NCI-H2227 (cell line): ENCODE results near the gene DNAJB9.

ENCODE experiments used
- DNase-seq: peaks from one replicate; lab custom pipeline; 2025; ENCODE audit not compliant: unreplicated experiment; lab: John Stamatoyannopoulos, UW

The DNAJB9 gene

DNA sequence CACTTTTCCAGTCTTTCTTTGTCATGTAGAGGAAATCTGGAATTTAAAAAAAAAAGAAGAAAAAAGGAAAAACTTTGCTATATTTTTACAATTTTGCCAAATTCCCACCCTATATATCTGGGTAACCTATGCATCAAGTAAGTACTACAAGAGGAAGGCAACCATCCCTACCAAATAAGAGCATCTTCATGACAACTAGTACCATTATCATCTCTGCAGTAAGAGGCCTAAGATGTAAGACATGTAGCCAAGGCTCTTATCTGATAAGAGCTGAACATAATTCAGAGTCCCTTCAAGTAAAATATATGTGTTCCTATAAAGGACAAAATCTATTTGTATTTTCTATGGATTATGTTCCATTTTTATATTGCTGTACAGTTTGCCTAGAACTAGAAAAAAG, 3.7 kb upstream of the DNAJB9 start:
- no peak for DNase-seq

- no peak for DNase-seq
Observed at GRCh38 chr7:108568801-108569380, 783 bp upstream of the DNAJB9 start.

GRCh38 chr7:108570146-108570755, 577 bp downstream of the DNAJB9 start:
- peak; percentile 49 for DNase-seq

GRCh38 chr7:108572480-108572879, 2.8 kb downstream of the DNAJB9 start:
- DNase-seq: no peak

- DNase-seq: no peak
Observed at GRCh38 chr7:108575156-108575555, 5.5 kb downstream of the DNAJB9 start.

DNA sequence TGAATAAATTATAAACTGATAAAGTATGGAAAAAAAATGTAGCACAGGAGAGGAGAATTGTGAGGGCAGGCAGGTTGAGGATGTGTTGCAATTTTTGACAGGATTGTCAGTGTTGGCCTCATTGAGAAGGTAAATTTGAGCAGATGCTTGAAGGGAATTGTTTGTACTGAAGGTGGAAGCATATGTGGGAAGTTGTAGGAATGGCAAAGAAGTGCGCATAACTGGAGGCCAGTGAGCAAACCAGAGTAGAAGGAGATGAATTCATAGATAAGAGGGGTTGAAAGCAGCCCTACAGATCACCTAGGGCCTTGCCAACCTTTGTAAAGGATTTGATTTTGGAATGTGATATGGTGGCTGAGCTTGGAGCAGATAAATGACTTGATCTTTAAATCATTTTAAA, 6.4 kb downstream of the DNAJB9 start:
- DNase-seq: no peak

DNA sequence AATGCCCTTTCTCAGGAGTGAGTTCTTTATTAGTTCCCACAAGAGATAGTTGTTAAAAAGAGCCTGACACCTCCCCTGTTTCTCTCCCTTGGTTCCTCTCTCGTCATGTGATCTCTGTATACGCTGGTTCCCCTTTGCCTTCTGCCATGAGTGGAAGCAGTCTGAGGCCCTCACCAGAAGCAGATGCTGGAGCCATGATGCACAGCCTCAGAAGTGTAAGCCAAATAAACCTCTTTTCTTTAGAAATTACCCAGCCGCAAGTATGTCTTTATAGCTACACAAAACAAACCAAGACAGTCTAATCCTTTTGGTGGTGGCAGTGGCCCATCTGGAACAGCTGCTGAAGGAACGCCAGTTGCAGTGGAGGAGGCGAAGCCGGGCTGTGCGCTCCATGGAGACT, 9.3 kb downstream of the DNAJB9 start:
- no peak for DNase-seq

DNA sequence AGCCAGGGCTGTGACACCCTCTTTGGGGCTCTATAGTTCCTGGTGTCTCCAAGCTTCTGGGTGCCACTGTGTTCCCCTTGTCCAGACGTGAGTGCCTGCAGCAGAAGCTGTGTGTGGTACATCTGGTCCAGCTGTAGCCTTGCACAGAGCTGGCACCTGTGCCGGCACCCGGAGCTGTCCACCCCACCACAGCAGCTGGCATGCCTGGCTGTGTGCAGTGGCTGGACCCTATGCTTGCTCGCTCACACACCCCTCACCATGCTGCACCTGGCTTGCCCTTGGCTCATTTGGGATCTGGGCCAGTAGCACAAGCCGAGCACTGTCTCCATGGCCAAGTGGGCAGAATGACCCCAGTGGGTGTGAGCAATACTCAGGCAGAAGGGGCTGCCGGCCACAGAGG, 10.6 kb downstream of the DNAJB9 start:
- no peak for DNase-seq

DNA sequence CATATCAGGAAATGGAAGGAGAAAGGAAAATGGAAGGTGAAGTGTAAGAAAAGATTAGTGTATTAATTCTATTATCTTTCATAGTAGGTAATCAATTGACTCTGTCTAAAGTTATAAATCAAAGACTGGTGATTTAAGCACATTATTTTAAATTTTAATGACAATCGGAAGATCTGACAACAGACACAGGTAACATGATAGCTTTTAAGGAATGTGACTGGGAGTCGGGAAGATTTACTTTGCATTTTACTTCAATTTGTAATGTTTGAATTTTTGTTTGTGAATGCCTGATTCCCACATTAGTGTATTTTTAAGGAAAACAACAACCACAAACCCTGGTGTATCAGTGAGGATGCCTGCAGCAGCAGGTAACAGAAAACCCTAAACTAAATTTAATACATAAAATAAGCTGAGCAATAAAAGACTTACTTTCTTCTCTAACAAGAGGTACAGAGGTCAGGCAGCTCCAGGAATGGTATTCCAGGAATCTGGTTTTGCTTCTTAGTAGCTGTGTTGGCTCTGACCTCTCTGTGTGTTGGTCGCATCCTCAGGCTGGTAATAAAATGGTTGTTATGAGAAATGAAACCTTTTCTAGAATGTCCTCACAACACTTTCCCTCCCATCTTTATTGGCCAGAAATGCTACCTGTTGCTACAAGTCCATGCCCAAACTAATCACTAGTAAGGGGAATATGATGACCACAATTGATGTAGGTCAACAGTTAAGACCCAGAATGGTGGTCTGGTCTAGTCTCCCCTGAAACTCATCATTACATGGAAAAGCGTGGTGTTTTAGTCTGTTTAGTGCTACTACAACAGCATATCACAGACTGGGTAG, 12.2 kb downstream of the DNAJB9 start:
- no peak for DNase-seq

GRCh38 chr7:108584211-108584610, 14.5 kb downstream of the DNAJB9 start:
- no peak for DNase-seq

DNA sequence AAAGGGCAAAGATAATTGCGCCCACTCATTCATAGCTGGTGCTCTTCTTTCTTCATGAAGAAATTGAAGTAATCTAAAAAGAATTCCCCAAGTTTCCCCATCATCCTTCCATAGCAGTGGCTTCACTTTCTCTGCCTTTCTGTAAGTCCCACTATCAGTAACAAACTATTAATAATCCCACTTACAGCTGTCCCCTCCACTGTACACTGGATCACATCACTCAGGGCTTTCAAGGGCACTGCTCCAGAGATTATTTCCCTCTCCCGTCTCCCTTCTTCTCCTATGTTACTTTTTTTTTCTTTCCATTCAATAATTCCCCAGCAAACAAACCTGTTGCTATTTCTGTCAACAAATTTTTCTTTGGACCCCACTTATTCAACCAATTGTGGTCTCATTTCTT, 16.2 kb downstream of the DNAJB9 start:
- DNase-seq: no peak

GRCh38 chr7:108586274-108586710, 16.6 kb downstream of the DNAJB9 start:
- no peak for DNase-seq

GRCh38 chr7:108589199-108589598, 19.5 kb downstream of the DNAJB9 start:
- no peak for DNase-seq

DNA sequence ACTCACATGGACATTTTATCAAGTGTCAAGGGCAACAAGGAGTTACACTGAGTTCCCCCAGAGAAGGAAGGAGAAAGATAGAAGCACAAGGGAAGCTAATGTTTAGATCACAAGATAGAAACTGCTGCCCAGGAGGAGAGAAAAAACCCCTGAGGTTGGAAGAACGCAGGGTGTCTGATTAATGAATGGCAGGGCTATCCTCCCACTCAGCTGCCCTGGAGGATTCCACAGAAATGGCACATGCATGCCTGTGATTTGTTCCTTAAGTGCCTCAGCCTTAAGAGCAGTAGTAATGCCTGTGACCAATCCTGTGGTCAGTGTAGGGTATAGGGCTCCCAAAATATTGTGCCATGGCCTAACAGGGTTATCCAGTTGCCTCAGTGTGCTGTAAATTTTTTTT, 20.2 kb downstream of the DNAJB9 start:
- no peak for DNase-seq

DNA sequence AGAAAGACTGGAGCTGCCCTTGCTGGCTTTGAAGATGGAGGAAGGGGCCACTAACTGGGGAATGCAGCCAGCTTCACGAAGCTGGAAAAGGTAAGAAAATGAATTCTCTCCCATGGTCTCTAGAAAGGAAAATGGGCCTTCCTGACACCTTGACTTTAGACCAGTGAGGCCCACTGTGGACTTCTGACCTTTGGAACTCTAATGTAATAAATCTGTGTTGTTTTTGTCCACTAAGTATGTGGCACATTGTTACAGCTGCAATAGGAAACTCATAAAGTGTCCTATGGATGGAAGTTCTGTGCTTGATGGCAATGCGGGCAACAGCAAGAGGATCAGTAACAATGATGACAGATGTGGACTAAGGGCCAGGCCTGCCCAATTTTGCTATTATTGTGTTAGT, 20.9 kb downstream of the DNAJB9 start:
- no peak for DNase-seq

DNA sequence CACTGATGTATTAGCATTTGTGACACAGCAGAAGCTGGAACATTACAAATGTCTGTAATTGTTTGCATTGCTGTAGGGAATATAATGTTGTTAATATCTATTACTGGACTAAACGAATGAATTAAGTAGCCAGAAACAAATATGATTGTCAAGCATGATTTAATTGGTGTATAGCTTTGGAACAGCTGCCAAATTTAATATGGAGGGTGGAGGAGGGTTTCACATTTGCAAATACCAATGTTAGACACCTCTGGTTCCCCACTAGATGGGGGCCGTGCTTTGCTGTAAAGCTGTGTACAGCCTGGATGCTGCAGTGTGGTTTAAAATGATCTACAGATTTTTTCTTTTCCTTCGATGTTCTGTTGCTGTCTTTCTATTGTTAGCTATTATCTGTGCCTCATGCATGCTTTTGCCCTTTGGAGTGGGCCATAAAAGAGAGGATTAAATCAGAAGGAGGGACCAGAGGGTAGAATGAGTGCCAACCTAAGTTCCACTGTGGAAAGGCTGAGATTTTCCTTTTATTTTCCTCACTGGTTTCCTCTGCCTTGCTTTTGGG, 23.1 kb downstream of the DNAJB9 start:
- peak; percentile 58 for DNase-seq

- DNase-seq: no peak
Observed at GRCh38 chr7:108596560-108596959, 26.9 kb downstream of the DNAJB9 start.

- peak; percentile 49 for DNase-seq
Observed at GRCh38 chr7:108598153-108598552, 28.5 kb downstream of the DNAJB9 start.

GRCh38 chr7:108598914-108599580, 29.4 kb downstream of the DNAJB9 start:
- no peak for DNase-seq

DNA sequence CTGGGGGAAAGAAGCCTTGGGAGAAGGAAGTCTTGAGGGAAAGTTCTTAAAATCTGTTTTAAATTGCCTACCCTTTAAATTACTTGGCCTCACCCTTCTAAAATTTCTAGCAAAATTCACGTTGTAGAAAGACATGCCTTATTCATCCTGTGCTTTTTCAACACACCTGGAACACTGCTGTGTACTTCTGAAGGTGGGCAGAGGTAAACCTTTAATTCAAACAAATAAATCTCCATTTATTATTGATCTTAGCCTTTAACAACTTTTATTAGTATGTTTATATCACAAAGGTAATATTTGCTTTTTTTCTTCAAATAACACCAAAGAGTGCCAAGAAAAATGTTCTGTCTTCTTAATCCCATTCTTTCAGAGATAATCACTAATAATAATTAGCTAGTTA, 30.7 kb downstream of the DNAJB9 start:
- DNase-seq: no peak

DNA sequence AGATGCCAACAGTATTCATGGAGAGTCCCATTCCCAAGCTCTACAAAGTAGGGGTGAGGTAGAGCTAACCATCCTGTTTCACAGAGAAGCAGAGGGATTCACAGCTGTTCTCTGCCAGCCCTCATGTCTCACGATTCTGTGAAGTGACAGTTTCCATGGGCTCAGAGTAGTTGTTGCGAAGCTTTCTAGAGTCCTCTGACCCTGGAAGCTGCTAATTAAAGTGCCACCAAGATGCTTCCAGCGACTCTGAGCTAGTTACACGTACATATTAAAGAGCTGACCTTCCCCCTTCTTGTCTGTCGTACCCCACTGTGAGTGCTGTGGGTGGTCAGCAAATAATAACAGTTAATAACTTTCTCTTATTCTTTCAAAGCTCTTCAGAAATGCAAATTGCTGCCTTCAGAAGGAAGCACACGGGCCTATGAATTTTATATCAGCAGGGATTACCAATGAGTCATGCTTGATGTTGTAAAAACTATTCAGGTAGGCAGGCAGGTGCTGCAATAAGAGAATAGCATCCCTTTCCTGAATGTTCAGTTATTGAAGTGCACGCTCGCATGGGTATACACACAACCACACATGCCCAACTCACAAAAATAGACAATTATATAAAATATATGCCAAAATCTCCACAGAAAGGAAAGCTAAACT, 34.1 kb downstream of the DNAJB9 start:
- DNase-seq: peak; percentile 73
